HEK293 (cell line): Measurements from ENCODE around the gene MAP3K6.

Experiments used
- ZNF292 ChIP-seq: fragments of 450-650 bp; formaldehyde crosslinking; IDR thresholded peaks from 2 replicates; pipeline ENCODE4 v1.5.1; 2016; ENCODE audit warnings: low read depth, missing biosample characterization, missing genetic modification characterization, borderline replicate concordance
- ZNF747 ChIP-seq: fragments of 450-650 bp; formaldehyde crosslinking; IDR thresholded peaks from 2 replicates; pipeline ENCODE4 v1.5.1; 2016; ENCODE audit warnings: missing biosample characterization, missing genetic modification characterization

DNA sequence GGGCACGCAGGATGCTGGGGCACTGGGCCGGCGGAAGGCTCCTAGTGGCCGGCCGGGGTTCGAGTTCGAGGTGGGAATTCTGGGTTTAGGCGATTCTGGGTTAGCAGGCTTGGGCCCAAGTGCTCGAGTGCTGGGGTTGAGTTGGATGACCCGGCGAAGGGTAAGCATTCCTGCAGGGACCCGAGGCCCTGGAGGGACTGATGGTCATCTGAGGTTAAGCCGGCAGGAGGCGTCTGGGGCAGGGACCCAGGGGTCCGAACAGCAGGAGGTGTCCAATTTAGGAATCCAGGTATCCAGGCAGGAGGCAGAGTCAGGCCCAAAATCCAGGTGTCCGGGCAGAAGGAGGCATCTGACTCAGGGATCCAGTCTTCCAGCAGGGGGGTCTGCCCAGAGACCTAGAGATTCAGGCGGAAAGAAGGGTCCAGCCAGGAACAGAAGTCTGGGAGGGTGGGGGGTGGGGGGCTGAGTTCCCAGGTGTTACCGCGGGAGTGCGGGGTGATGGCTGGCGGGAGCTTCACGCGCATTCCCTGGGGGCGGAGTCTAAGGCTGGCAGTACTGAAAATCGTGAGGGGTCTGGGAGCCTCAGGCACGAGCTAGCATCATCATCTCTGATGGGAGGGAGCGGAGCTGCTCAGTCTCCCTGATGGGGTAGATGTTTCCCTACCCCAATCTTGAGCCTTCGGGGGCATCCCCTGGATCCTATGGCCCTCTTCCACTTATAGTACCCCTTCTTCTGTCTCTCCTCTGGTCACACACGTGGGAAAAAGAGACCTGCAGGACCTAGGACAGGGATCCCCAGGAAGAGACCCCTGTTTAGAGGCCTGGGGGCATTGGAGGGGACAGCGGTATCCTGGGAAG, 26.2 kb upstream of the MAP3K6 start:
- no peak for TF ChIP-seq ZNF747 (tag by site-specific recombination)
- no peak for TF ChIP-seq ZNF292 (tag by site-specific recombination)
